ENCODE results near the gene SETD1B.

DNA sequence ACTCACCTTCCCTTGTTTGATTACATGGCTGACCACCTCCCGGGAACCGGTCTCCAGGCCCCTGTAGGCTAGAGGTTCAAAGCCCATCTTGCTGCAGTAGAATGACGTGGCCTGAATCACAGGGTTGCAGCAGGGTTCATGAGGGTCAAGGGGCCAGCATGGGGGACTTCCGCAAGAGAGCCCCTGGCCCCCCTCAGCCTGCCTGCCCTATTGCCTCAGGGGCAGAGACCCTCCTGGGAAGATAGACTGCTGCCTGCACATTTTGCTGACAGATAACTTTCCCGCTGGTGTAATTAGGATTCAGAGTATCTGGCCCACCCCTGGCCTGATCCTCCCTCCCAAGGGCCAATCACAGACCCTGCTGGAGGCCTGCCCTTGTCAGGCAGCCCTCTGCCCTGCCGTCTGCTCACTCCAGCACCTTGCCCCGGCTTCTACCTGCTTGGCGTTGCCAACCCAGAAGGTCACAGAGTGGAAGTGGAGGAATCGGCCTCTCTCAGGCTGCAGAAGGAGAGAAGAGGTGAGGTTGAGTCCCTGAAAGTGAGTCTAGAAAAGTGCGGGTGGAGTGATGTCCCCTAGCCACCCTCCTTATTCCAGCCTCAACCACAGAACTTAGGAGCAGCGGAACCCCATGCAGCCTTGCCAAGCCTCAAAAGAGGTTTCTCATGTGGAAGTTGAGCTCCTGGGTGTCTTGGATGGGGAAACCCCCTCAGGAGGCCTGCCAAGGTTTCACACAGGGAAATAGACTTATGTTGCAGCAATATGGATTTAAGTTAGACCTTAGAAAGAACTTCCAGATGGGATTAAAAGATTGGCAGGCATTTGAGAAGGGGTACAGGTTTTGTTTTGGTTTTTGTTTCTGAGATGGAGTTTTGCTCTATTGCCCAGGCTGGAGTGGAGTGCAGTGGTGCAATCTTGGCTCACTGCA, 53.8 kb downstream of the SETD1B start:
- TF ChIP-seq, protein P1, sequence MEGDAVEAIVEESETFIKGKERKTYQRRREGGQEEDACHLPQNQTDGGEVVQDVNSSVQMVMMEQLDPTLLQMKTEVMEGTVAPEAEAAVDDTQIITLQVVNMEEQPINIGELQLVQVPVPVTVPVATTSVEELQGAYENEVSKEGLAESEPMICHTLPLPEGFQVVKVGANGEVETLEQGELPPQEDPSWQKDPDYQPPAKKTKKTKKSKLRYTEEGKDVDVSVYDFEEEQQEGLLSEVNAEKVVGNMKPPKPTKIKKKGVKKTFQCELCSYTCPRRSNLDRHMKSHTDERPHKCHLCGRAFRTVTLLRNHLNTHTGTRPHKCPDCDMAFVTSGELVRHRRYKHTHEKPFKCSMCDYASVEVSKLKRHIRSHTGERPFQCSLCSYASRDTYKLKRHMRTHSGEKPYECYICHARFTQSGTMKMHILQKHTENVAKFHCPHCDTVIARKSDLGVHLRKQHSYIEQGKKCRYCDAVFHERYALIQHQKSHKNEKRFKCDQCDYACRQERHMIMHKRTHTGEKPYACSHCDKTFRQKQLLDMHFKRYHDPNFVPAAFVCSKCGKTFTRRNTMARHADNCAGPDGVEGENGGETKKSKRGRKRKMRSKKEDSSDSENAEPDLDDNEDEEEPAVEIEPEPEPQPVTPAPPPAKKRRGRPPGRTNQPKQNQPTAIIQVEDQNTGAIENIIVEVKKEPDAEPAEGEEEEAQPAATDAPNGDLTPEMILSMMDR (conservative IDR thresholded peaks at IDR 0.05; ENCODE audit: low read depth, low read length): no peak
- TF ChIP-seq, protein P2, sequence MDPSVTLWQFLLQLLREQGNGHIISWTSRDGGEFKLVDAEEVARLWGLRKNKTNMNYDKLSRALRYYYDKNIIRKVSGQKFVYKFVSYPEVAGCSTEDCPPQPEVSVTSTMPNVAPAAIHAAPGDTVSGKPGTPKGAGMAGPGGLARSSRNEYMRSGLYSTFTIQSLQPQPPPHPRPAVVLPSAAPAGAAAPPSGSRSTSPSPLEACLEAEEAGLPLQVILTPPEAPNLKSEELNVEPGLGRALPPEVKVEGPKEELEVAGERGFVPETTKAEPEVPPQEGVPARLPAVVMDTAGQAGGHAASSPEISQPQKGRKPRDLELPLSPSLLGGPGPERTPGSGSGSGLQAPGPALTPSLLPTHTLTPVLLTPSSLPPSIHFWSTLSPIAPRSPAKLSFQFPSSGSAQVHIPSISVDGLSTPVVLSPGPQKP (IDR thresholded peaks at IDR 0.05; ENCODE audit: borderline replicate concordance, low read depth, low read length): no peak
- TF ChIP-seq POLR2A (IDR thresholded peaks at IDR 0.05; ENCODE audit: low read depth, low read length) (no peak), MAZ (IDR thresholded peaks at IDR 0.05; ENCODE audit: borderline replicate concordance, low read depth, low read length) (no peak), CEBPB (IDR thresholded peaks at IDR 0.05; ENCODE audit: low read depth, low read length) (no peak), FOS (IDR thresholded peaks at IDR 0.05; ENCODE audit: low read depth, low read length) (no peak)

Measured in IMR-90 (cell line).